Neural progenitor cell (in vitro differentiated cells): ENCODE data around the gene ZFHX3. TPM values are rescaled to one million over a fixed set of nuclear protein-coding genes. Genes with fewer than 3 reads are reported as not detected.

Experiments used
- DNase-seq: peaks from one replicate; pipeline ENCODE4 v3.0.0-alpha.2; 2016; ENCODE audit warnings: low spot score
- H2AFZ ChIP-seq: fragments of 200-600 bp; sonication (generic); replicated peaks from 2 replicates; pipeline ENCODE4 v1.6.1; 2016; ENCODE audit warnings: antibody characterized with exemption
- H3F3A ChIP-seq: fragments of 200-600 bp; sonication (generic); 2 replicates; pipeline ENCODE4 v1.6.1; 2016; ENCODE audit warnings: antibody characterized with exemption, low read depth
- H3K27ac ChIP-seq: fragments of 200-600 bp; sonication (generic); 2 replicates; pipeline ENCODE4 v1.5.1; 2016; ENCODE audit warnings: mild to moderate bottlenecking
- H3K27me3 ChIP-seq: fragments of 200-600 bp; sonication (generic); 2 replicates; pipeline ENCODE4 v1.6.1; 2016; ENCODE audit warnings: mild to moderate bottlenecking, moderate library complexity
- H3K36me3 ChIP-seq: fragments of 200-600 bp; sonication (generic); 2 replicates; pipeline ENCODE4 v1.5.1; 2016
- H3K4me1 ChIP-seq: fragments of 200-600 bp; sonication (generic); 2 replicates; pipeline ENCODE4 v1.6.1; 2016; ENCODE audit warnings: mixed run types
- H3K4me2 ChIP-seq: fragments of 200-600 bp; sonication (generic); 2 replicates; pipeline ENCODE4 v1.6.1; 2016
- H3K4me3 ChIP-seq: fragments of 200-600 bp; sonication (generic); 2 replicates; pipeline ENCODE4 v1.5.1; 2016
- H3K79me2 ChIP-seq: fragments of 200-600 bp; sonication (generic); 2 replicates; pipeline ENCODE4 v1.6.1; 2016; ENCODE audit warnings: low read depth
- H3K9ac ChIP-seq: fragments of 200-600 bp; sonication (generic); 2 replicates; pipeline ENCODE4 v1.6.1; 2016
- H3K9me3 ChIP-seq: fragments of 200-600 bp; sonication (generic); 2 replicates; pipeline ENCODE4 v1.5.1; 2016; ENCODE audit warnings: low read depth
- H4K20me1 ChIP-seq: fragments of 200-600 bp; sonication (generic); 2 replicates; pipeline ENCODE4 v1.6.1; 2016; ENCODE audit warnings: low read depth
- H3K27ac Mint-ChIP-seq: 3 replicates; pipeline ENCODE4 v1.8.0; 2021; ENCODE audit warnings: mixed read lengths
- H3K27me3 Mint-ChIP-seq: 2 replicates; pipeline ENCODE4 v1.8.0; 2022; ENCODE audit warnings: low read depth, mild to moderate bottlenecking, inconsistent platforms, moderate library complexity, mixed read lengths; ENCODE audit not compliant: insufficient read depth
- H3K36me3 Mint-ChIP-seq: 3 replicates; pipeline ENCODE4 v1.8.0; 2021; ENCODE audit warnings: mixed read lengths
- H3K4me1 Mint-ChIP-seq: 3 replicates; pipeline ENCODE4 v1.8.0; 2021; ENCODE audit warnings: mixed read lengths
- H3K4me3 Mint-ChIP-seq: 3 replicates; pipeline ENCODE4 v1.8.0; 2021; ENCODE audit warnings: mild to moderate bottlenecking, moderate library complexity, mixed read lengths
- H3K9me3 Mint-ChIP-seq: 3 replicates; pipeline ENCODE4 v1.8.0; 2020; ENCODE audit warnings: mixed read lengths
- EZH2 ChIP-seq: fragments of 200-600 bp; sonication (generic); IDR thresholded peaks from 2 replicates; pipeline ENCODE4 v1.6.1; 2017; ENCODE audit warnings: antibody characterized with exemption, mild to moderate bottlenecking, moderate library complexity
- EZH2phosphoT487 ChIP-seq: fragments of 200-600 bp; sonication (generic); IDR thresholded peaks from 2 replicates; pipeline ENCODE4 v1.6.1; 2017; ENCODE audit warnings: antibody characterized with exemption
- total RNA-seq: library from RNA; depleted of rRNA; stranded (reverse); fragments of >200 nt; gene quantifications from 2 replicates; pipeline ENCODE4 v1.2.3, GENCODE V29; 2015; ENCODE audit warnings: low replicate concordance
- TF ChIP-seq, protein P1 (sequence below): fragments of 200-600 bp; sonication (generic); IDR thresholded peaks from 2 replicates; pipeline ENCODE4 v1.5.1; 2017; ENCODE audit warnings: antibody characterized with exemption, mild to moderate bottlenecking

ZFHX3 gene
- total RNA-seq, 1 donor from 2014 or later = 2.4 TPM

GRCh38 chr16:72810480-72810879 lies 237.4 kb downstream of the ZFHX3 start:
- H3K79me2 ChIP-seq = no peaks in the 10 kb centered on the region
- H3K27me3 ChIP-seq = no peaks in the 10 kb centered on the region
- H3K36me3 Mint-ChIP-seq = peaks cover 31% of the 10 kb centered on the region
- TF ChIP-seq, protein P1, sequence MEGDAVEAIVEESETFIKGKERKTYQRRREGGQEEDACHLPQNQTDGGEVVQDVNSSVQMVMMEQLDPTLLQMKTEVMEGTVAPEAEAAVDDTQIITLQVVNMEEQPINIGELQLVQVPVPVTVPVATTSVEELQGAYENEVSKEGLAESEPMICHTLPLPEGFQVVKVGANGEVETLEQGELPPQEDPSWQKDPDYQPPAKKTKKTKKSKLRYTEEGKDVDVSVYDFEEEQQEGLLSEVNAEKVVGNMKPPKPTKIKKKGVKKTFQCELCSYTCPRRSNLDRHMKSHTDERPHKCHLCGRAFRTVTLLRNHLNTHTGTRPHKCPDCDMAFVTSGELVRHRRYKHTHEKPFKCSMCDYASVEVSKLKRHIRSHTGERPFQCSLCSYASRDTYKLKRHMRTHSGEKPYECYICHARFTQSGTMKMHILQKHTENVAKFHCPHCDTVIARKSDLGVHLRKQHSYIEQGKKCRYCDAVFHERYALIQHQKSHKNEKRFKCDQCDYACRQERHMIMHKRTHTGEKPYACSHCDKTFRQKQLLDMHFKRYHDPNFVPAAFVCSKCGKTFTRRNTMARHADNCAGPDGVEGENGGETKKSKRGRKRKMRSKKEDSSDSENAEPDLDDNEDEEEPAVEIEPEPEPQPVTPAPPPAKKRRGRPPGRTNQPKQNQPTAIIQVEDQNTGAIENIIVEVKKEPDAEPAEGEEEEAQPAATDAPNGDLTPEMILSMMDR = no peak
- TF ChIP-seq EZH2 (no peak), EZH2phosphoT487 (no peak)
- H3K27me3 Mint-ChIP-seq = no peaks in the 10 kb centered on the region
- no peak overlapping the region for H3K27ac Mint-ChIP-seq
- no peaks in the 10 kb centered on the region for H3F3A ChIP-seq
- no peak for DNase-seq
- no peaks in the 10 kb centered on the region for H3K9me3 Mint-ChIP-seq
- H3K4me3 ChIP-seq = no peak overlapping the region
- no peaks in the 10 kb centered on the region for H3K9me3 ChIP-seq
- no peak overlapping the region for H2AFZ ChIP-seq
- H3K4me2 ChIP-seq = no peak overlapping the region
- no peak overlapping the region for H3K4me3 Mint-ChIP-seq
- peaks cover 21% of the 10 kb centered on the region for H3K4me1 Mint-ChIP-seq
- no peak overlapping the region for H3K9ac ChIP-seq
- no peaks in the 10 kb centered on the region for H4K20me1 ChIP-seq
- H3K36me3 ChIP-seq = no peaks in the 10 kb centered on the region
- H3K4me1 ChIP-seq = peaks cover 10% of the 10 kb centered on the region
- no peak overlapping the region for H3K27ac ChIP-seq

GRCh38 chr16:72809446-72809845 lies 238.5 kb downstream of the ZFHX3 start:
- no peak for DNase-seq
- Mint-ChIP-seq H3K36me3 (peaks cover 34% of the 10 kb centered on the region), H3K27ac (no peak overlapping the region), H3K9me3 (no peaks in the 10 kb centered on the region), H3K27me3 (no peaks in the 10 kb centered on the region), H3K4me1 (peaks cover 17% of the 10 kb centered on the region), H3K4me3 (no peak overlapping the region)
- Histone ChIP-seq H3F3A (no peaks in the 10 kb centered on the region), H3K27me3 (no peaks in the 10 kb centered on the region), H3K36me3 (no peaks in the 10 kb centered on the region), H2AFZ (no peak overlapping the region), H3K4me1 (peaks cover 8% of the 10 kb centered on the region), H3K9me3 (no peaks in the 10 kb centered on the region), H3K4me2 (no peak overlapping the region), H3K4me3 (no peak overlapping the region), H3K79me2 (no peaks in the 10 kb centered on the region), H4K20me1 (no peaks in the 10 kb centered on the region), H3K27ac (no peak overlapping the region), H3K9ac (no peak overlapping the region)
- TF ChIP-seq EZH2phosphoT487 (no peak), EZH2 (no peak)
- TF ChIP-seq, protein P1 = no peak

DNA sequence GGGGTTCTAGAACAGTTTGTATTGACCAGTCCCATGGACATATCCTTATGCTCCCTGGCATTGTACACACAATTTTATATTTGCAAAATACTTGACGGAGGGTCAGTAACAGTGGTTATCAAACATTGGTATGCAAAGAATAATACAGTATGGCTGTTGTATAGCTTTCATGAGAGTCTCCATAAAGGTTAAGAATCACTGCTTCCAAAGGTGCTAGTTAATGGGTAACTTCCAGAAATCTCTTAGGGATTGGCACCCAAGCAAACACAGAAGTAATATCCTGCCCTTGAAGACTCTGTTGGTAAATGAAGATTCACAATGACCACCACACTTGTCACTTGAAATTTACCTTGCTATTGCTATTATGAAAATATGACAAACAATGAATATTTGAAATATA lies 239.2 kb downstream of the ZFHX3 start:
- Histone ChIP-seq H3K9me3 (no peaks in the 10 kb centered on the region), H3K27me3 (no peaks in the 10 kb centered on the region), H2AFZ (no peak overlapping the region), H4K20me1 (no peaks in the 10 kb centered on the region), H3K27ac (no peak overlapping the region), H3K9ac (no peak overlapping the region), H3K4me1 (peaks cover under 1% of the 10 kb centered on the region), H3K79me2 (no peaks in the 10 kb centered on the region), H3K4me3 (no peak overlapping the region), H3K36me3 (no peaks in the 10 kb centered on the region), H3F3A (no peaks in the 10 kb centered on the region), H3K4me2 (no peak overlapping the region)
- no peak for DNase-seq
- Mint-ChIP-seq H3K4me1 (peaks cover 16% of the 10 kb centered on the region), H3K9me3 (no peaks in the 10 kb centered on the region), H3K36me3 (peaks cover 36% of the 10 kb centered on the region), H3K4me3 (no peak overlapping the region), H3K27ac (no peak overlapping the region), H3K27me3 (no peaks in the 10 kb centered on the region)
- TF ChIP-seq, protein P1 = no peak
- TF ChIP-seq EZH2phosphoT487 (no peak), EZH2 (no peak)
